Activated T-cell treated with anti-CD3 and anti-CD28 coated beads, Interleukin-2, amount 50 U/mL, for 1 hour (primary cell): Measurements from ENCODE around the gene TF.

Experiments used
- DNase-seq: peaks from one replicate; pipeline ENCODE4 v3.0.0-alpha.2; 2020

The TF gene

DNA sequence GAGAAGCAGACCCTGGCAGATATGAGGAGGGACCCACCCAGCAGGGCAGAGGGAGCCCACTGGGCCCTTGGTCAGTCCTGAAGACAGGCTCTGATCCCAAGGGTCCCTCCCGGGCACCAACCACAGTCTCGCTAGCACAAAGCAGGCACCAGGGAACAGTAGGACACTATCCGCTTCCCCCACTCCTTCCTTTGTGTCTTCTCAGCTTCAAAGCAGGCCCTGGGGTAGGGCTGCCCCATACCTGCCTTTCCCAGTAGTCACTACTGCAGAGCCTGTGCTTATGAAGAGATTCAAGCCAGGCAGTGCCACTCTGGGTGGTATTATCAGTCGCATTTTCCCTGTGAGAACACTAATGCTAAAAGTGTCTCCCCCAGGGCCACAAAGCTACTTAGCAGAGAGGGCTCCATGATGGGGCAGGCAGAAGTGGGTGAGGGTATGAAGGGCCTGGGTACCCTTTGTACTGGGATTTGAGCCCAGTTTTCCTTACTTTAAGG lies 92.2 kb downstream of the TF start:
- no peak for DNase-seq

DNA sequence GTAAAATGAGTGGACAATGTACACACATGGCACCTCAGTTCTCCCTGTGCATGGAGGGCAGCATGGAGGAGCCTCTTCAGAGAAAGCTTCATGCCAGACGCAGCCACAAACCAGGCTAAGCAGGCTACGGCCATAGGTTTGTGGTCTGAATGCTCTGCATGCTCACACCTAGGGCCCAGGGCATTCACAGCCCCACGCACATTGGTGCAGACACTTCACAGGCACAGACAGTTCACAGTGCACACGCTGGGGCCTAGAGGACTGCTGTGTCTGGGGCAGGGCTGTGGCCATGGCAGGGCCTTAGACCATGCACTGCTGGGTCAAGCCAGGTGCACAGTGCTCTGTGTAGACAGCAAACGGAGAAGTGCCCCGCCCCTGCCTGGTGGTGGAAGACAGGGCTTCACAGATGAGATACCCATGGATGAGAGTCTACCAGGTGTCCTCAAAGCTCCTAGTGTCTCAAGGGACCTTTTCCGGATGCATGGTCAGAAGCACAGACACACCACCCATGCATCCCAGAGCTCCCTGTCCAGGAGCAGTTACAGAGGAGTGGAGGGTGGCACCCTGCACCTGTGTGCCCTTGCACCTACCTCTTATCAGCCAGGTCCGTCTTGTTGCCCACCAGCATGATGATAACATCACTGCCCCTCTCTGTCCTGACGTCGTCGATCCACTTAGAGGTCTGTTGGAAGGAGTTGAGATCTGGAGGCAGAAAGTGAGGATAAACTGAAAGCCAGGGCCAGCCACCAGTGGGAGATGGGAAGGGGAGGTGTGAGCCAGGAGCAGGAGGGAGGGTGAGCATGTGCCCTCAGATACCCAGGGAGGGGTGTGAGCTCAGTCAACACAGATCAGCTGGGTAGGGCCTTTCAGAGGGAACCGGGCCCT lies 93.0 kb downstream of the TF start:
- DNase-seq = no peak

DNA sequence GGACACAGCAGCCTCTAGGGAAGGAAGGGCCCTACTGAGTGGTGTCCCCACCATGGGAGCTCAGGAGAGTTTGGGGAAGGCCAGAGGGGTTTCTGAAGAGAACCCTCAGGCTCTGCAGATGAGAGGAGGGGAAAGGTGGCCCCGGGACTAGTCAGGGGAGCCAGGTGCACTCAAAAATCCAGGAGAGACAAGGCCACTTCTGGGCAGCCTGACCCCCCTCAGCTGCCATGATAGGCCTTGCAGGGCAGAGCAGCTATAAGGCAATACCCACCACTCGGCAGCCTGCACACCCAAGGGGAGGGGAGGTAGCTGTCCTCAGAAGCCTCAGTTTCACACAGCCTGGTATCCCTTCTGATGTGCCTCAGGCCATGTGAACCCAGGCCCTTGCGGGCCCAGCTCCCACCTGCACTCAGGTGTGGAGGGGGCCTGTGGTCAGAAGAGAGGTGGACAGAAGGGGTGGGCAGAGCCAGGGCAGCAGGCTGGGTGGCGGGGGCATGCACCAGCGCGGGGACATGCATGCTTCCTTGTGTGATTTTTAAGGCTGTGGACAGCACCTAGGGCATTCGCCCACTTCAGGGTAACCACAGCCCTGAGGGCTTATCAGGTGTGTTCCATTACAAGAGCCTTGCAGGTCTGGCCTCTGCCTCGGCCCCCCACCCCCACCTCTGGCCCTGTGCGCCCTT lies 94.0 kb downstream of the TF start:
- no peak for DNase-seq

DNA sequence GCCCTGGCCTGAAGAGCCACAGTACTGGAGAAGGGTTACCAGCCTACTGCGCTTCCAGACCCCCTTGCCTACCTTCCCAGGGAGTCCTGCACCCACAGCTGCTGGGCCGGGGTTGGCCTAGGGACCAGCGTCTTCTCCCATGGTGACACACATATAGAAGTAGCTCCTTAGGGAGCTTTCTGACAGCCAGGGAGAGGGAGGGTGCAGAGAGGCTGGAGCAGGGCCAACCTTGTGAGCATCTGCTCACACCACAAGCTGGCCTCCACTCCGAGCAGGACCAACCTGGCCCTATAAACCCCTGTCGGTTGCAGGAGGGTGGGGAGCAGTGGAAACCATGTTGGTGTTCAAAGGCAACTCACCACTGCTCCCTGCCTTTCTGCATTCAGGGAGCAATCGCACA lies 94.6 kb downstream of the TF start:
- DNase-seq = no peak

DNA sequence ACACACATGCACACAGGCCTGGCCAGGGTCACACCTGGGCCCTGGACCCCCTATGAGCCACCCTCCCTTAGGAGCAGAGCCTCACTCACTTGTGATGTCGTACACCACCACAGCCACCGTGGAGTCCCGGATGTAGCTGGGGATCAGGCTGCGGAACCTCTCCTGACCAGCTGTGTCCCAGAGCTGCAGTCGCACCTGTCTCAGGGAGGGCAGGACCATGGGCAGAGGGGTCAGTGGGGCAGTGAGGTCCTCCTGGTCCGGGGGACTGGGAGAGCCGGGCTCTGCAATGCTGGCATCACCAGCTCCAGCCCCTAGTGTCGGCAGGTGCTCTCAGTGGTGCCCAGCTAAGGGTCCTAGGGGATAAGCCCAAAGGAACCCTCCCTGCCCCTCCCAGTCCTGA lies 95.0 kb downstream of the TF start:
- DNase-seq = no peak

DNA sequence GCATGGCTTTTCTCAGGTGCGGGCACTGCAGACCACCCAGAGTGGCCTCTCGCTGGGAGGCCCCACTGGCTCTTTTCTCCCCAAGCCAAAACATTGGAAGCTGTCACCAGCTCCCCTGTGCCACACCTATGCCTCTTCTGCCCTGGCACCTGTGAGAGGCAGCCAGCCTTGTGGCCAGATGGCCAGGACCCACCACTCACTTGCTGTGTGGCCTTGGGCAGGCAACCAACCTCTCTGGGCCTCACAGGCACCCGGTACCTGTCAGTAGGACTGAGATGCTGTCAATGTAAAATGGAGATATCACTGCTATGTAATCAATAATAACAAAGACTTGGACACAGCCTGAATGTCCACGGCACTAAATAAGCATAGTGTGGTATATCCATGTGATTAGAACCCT lies 96.0 kb downstream of the TF start:
- DNase-seq = no peak

DNA sequence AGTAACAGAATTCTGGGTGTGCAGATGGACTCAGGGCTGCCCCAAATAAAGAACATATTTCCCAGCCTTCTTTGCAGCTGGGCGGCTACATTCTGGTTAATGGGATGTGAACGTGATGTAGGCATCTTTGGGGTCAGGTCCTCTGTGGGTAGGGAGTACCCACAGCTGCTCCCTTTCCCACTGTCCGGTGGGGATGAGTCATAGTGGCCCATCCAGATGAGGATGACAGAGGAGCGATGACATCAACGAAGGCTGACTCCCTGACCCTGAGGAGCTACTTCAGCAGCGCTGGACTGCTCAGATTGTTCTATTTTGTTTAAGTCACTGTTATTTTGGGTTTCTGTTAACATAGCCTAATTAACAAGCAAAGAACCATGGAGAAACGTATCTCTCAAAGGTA lies 97.4 kb downstream of the TF start:
- no peak for DNase-seq

DNA sequence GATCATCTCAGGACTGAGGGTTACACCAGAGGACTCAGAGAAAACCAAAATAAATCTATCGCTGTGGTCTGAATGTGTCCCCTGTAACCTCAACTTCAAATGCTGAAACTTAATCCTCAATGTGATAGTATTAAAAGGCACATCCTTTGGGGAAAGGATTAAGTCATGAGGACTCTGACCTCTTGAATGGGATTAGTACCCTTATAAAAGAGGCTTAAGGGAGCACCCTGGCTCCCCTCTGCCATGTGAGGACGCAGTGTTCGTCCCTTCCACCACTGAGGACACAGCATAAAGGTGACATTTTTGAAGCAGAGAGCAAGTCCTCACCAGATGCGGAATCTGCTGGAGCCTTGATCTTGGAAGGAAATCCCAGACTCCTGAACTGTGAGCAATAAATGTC lies 98.9 kb downstream of the TF start:
- DNase-seq = no peak
